Measurements from ENCODE around the gene TSC1.

Gene TSC1

GRCh38 chr9:132887181-132888120 lies 57.0 kb downstream of the TSC1 start:
- H3K27me3 ChIP-seq (ENCODE audit: insufficient read depth, low read length, poor library complexity, severe bottlenecking) = no peaks in the 10 kb centered on the region
- TF ChIP-seq CTCF (conservative IDR thresholded peaks at IDR 0.05; ENCODE audit: low read length) (no peak), EZH2phosphoT487 (IDR thresholded peaks at IDR 0.05; ENCODE audit: borderline replicate concordance) (no peak)
- H3K9ac ChIP-seq (ENCODE audit: low read depth, low read length, poor library complexity, severe bottlenecking) = peak overlapping the region; percentile 77
- H3K36me3 ChIP-seq (ENCODE audit: insufficient read depth, low read length) = no peaks in the 10 kb centered on the region
- H3K4me3 ChIP-seq (ENCODE audit: low read length, poor library complexity, severe bottlenecking) = no peak overlapping the region
- no peak overlapping the region for H2AFZ ChIP-seq (ENCODE audit: low read length)
- no peaks in the 10 kb centered on the region for H3K9me3 ChIP-seq (ENCODE audit: insufficient read depth, low read depth, low read length)
- H3K9me2 ChIP-seq (replicated peaks; ENCODE audit: low read depth, low read length) = no peaks in the 10 kb centered on the region
- H3K4me2 ChIP-seq (ENCODE audit: low read depth, low read length, poor library complexity, severe bottlenecking) = peak overlapping the region; percentile 59
- peaks cover 13% of the 10 kb centered on the region for H3F3A ChIP-seq (ENCODE audit: low read depth)
- no peaks in the 10 kb centered on the region for H3K79me2 ChIP-seq (ENCODE audit: insufficient read depth, low read length)
- H3K4me1 ChIP-seq (ENCODE audit: insufficient read depth, low read length, poor library complexity, severe bottlenecking) = peaks cover 95% of the 10 kb centered on the region
- H4K20me1 ChIP-seq (ENCODE audit: insufficient read depth, low read length, poor library complexity, severe bottlenecking) = no peaks in the 10 kb centered on the region

- Histone ChIP-seq H3F3A (ENCODE audit: low read depth) (peaks cover 13% of the 10 kb centered on the region), H3K36me3 (ENCODE audit: insufficient read depth, low read length) (no peaks in the 10 kb centered on the region), H3K27me3 (ENCODE audit: insufficient read depth, low read length, poor library complexity, severe bottlenecking) (no peaks in the 10 kb centered on the region), H3K4me3 (ENCODE audit: low read length, poor library complexity, severe bottlenecking) (no peak overlapping the region), H3K4me2 (ENCODE audit: low read depth, low read length, poor library complexity, severe bottlenecking) (no peak overlapping the region), H3K9me2 (replicated peaks; ENCODE audit: low read depth, low read length) (no peaks in the 10 kb centered on the region), H3K4me1 (ENCODE audit: insufficient read depth, low read length, poor library complexity, severe bottlenecking) (peaks cover 95% of the 10 kb centered on the region), H2AFZ (ENCODE audit: low read length) (no peak overlapping the region), H3K79me2 (ENCODE audit: insufficient read depth, low read length) (no peaks in the 10 kb centered on the region), H3K9ac (ENCODE audit: low read depth, low read length, poor library complexity, severe bottlenecking) (peak overlapping the region; percentile 33), H3K9me3 (ENCODE audit: insufficient read depth, low read depth, low read length) (no peaks in the 10 kb centered on the region), H4K20me1 (ENCODE audit: insufficient read depth, low read length, poor library complexity, severe bottlenecking) (no peaks in the 10 kb centered on the region)
- TF ChIP-seq CTCF (conservative IDR thresholded peaks at IDR 0.05; ENCODE audit: low read length) (no peak), EZH2phosphoT487 (IDR thresholded peaks at IDR 0.05; ENCODE audit: borderline replicate concordance) (no peak)
Measured at GRCh38 chr9:132886334-132886725, 58.1 kb downstream of the TSC1 start.

- Histone ChIP-seq H3F3A (ENCODE audit: low read depth) (peaks cover 13% of the 10 kb centered on the region), H3K27me3 (ENCODE audit: insufficient read depth, low read length, poor library complexity, severe bottlenecking) (no peaks in the 10 kb centered on the region), H4K20me1 (ENCODE audit: insufficient read depth, low read length, poor library complexity, severe bottlenecking) (no peaks in the 10 kb centered on the region), H3K4me3 (ENCODE audit: low read length, poor library complexity, severe bottlenecking) (no peak overlapping the region), H3K9me3 (ENCODE audit: insufficient read depth, low read depth, low read length) (no peaks in the 10 kb centered on the region), H3K9me2 (replicated peaks; ENCODE audit: low read depth, low read length) (no peaks in the 10 kb centered on the region), H3K9ac (ENCODE audit: low read depth, low read length, poor library complexity, severe bottlenecking) (peak overlapping the region; percentile 33), H3K79me2 (ENCODE audit: insufficient read depth, low read length) (no peaks in the 10 kb centered on the region), H3K4me1 (ENCODE audit: insufficient read depth, low read length, poor library complexity, severe bottlenecking) (peaks cover 90% of the 10 kb centered on the region), H3K4me2 (ENCODE audit: low read depth, low read length, poor library complexity, severe bottlenecking) (peak overlapping the region; percentile 17), H3K36me3 (ENCODE audit: insufficient read depth, low read length) (no peaks in the 10 kb centered on the region), H2AFZ (ENCODE audit: low read length) (no peak overlapping the region)
- TF ChIP-seq EZH2phosphoT487 (IDR thresholded peaks at IDR 0.05; ENCODE audit: borderline replicate concordance) = no peak
- TF ChIP-seq CTCF (conservative IDR thresholded peaks at IDR 0.05; ENCODE audit: low read length) = no peak
Measured at GRCh38 chr9:132885720-132886333, 58.6 kb downstream of the TSC1 start.
